Suprapubic skin (tissue), 4 donors: ENCODE results near the gene NRCAM. TPM values are rescaled to one million over a fixed set of nuclear protein-coding genes. Genes with fewer than 3 reads are reported as not detected.
"Not testable (repeated sequence)": the region's sequence is repeated elsewhere in the genome, so short reads cannot be mapped to it uniquely, and the experiment has no call there.

Source experiments
- DNase-seq, 2 donors: peaks; one replicate each; pipeline ENCODE4 v3.0.0-alpha.2; 2019; ENCODE audit warnings: low spot score in 2 of 2
- H3K27ac ChIP-seq: fragments of 200-600 bp; sonication (generic); one replicate; pipeline ENCODE4 v1.5.1; 2019
- H3K27me3 ChIP-seq: fragments of 200-600 bp; sonication (generic); one replicate; pipeline ENCODE4 v1.5.1; 2019
- H3K36me3 ChIP-seq: fragments of 200-600 bp; sonication (generic); one replicate; pipeline ENCODE4 v1.5.1; 2019
- H3K4me1 ChIP-seq: fragments of 200-600 bp; sonication (generic); one replicate; pipeline ENCODE4 v1.5.1; 2019
- H3K4me3 ChIP-seq: fragments of 200-600 bp; sonication (generic); one replicate; pipeline ENCODE4 v1.5.1; 2019; ENCODE audit warnings: mild to moderate bottlenecking
- H3K9me3 ChIP-seq: fragments of 200-600 bp; sonication (generic); one replicate; pipeline ENCODE4 v1.5.1; 2019
- CTCF ChIP-seq, 2 donors: fragments of 200-600 bp in 1 of 2; fragments of 450-650 bp in 1 of 2; sonication (generic) in 1 of 2; IDR thresholded peaks; one replicate each; pipeline ENCODE4 v1.5.1; 2016 to 2019; ENCODE audit warnings: antibody characterized with exemption in 2 of 2, mild to moderate bottlenecking in 1 of 2, moderate library complexity in 1 of 2
- EP300 ChIP-seq: sonication (generic); formaldehyde crosslinking; IDR thresholded peaks from one replicate; pipeline ENCODE4 v1.6.1; 2017; ENCODE audit warnings: antibody characterized with exemption
- POLR2A ChIP-seq, 2 donors: fragments of 450-650 bp; IDR thresholded peaks; one replicate each; pipeline ENCODE4 v1.6.1; 2017; ENCODE audit warnings: antibody characterized with exemption in 2 of 2, mild to moderate bottlenecking in 2 of 2, moderate library complexity in 2 of 2
- POLR2AphosphoS5 ChIP-seq, 3 donors: sonication (generic); formaldehyde crosslinking; IDR thresholded peaks; one replicate each; pipeline ENCODE4 v1.6.1; 2017; ENCODE audit warnings: antibody characterized with exemption in 3 of 3
- WGBS: methylation state at CpG from one replicate; pipeline ENCODE4 v1.1.5; 2018; 5-methylcytosine and 5-hydroxymethylcytosine counted together
- total RNA-seq, 4 donors: library from RNA; depleted of rRNA; stranded (reverse); fragments of >200 nt; gene quantifications; one replicate each; pipeline ENCODE4 v1.1.0, GENCODE V29; 2016

Gene NRCAM
- total RNA-seq, 4 donors from 2014 or later = 2.3 to 7.2 (median 2.8) TPM

- no peak for DNase-seq
- Histone ChIP-seq H3K27me3 (no peaks in the 10 kb centered on the region), H3K9me3 (no peaks in the 10 kb centered on the region), H3K27ac (no peak overlapping the region), H3K4me3 (no peak overlapping the region), H3K4me1 (no peaks in the 10 kb centered on the region), H3K36me3 (peaks cover 5% of the 10 kb centered on the region)
- TF ChIP-seq EP300 (no peak), POLR2A (IDR thresholded peaks at IDR 0.05) (no peak), POLR2AphosphoS5 (IDR thresholded peaks at IDR 0.05) (no peak), CTCF (IDR thresholded peaks at IDR 0.05) (no peak)
- 39% methylated on average over 2 of the region's 2 CpGs for WGBS
Measured at GRCh38 chr7:108467391-108467790, 11.2 kb upstream of the NRCAM start.

- H3K4me3 ChIP-seq, H3K9me3 ChIP-seq, H3K27me3 ChIP-seq, H3K36me3 ChIP-seq, H3K27ac ChIP-seq, H3K4me1 ChIP-seq, DNase-seq: not testable (repeated sequence)
- 81% methylated on average over 2 of the region's 2 CpGs for WGBS
Measured at GRCh38 chr7:108466322-108466721, 10.1 kb upstream of the NRCAM start.

GRCh38 chr7:108464743-108465142 is 8.5 kb upstream of the NRCAM start:
- Histone ChIP-seq H3K27ac (no peak overlapping the region), H3K9me3 (no peaks in the 10 kb centered on the region), H3K4me1 (no peaks in the 10 kb centered on the region), H3K27me3 (no peaks in the 10 kb centered on the region), H3K4me3 (no peak overlapping the region), H3K36me3 (no peaks in the 10 kb centered on the region)
- DNase-seq = no peak
- 95% methylated on average over 2 of the region's 2 CpGs for WGBS
- TF ChIP-seq CTCF (IDR thresholded peaks at IDR 0.05) = no peak
- no peak for TF ChIP-seq POLR2AphosphoS5 (IDR thresholded peaks at IDR 0.05)
- no peak for TF ChIP-seq POLR2A (IDR thresholded peaks at IDR 0.05)
- no peak for TF ChIP-seq EP300

GRCh38 chr7:108463613-108464012 is 7.4 kb upstream of the NRCAM start:
- WGBS = 50% methylated on average over 2 of the region's 2 CpGs
- no peak for DNase-seq
- Histone ChIP-seq H3K27ac (no peak overlapping the region), H3K27me3 (peaks cover 9% of the 10 kb centered on the region), H3K9me3 (no peaks in the 10 kb centered on the region), H3K4me1 (no peaks in the 10 kb centered on the region), H3K4me3 (no peak overlapping the region), H3K36me3 (no peaks in the 10 kb centered on the region)
- TF ChIP-seq CTCF (IDR thresholded peaks at IDR 0.05) (no peak), POLR2AphosphoS5 (IDR thresholded peaks at IDR 0.05) (no peak), POLR2A (IDR thresholded peaks at IDR 0.05) (no peak), EP300 (no peak)

GRCh38 chr7:108461840-108462239 is 5.6 kb upstream of the NRCAM start:
- WGBS = 69% methylated on average over 3 of the region's 3 CpGs
- no peak for DNase-seq
- Histone ChIP-seq H3K4me3 (no peak overlapping the region), H3K9me3 (no peaks in the 10 kb centered on the region), H3K27me3 (peaks cover 27% of the 10 kb centered on the region), H3K36me3 (no peaks in the 10 kb centered on the region), H3K27ac (no peak overlapping the region), H3K4me1 (peaks cover 2% of the 10 kb centered on the region)
- TF ChIP-seq POLR2AphosphoS5 (IDR thresholded peaks at IDR 0.05) (no peak), CTCF (IDR thresholded peaks at IDR 0.05) (no peak), POLR2A (IDR thresholded peaks at IDR 0.05) (no peak), EP300 (no peak)

- H3K36me3 ChIP-seq = no peaks in the 10 kb centered on the region
- H3K4me3 ChIP-seq = no peak overlapping the region
- no peak for DNase-seq
- no peak overlapping the region for H3K27ac ChIP-seq
- no peaks in the 10 kb centered on the region for H3K9me3 ChIP-seq
- peaks cover 11% of the 10 kb centered on the region for H3K4me1 ChIP-seq
- WGBS = no CpG with 5 or more reads among the region's 1 CpG
- peaks cover 36% of the 10 kb centered on the region for H3K27me3 ChIP-seq
- no peak for TF ChIP-seq CTCF (IDR thresholded peaks at IDR 0.05)
- TF ChIP-seq EP300 = no peak
- no peak for TF ChIP-seq POLR2AphosphoS5 (IDR thresholded peaks at IDR 0.05)
- no peak for TF ChIP-seq POLR2A (IDR thresholded peaks at IDR 0.05)
Measured at GRCh38 chr7:108460964-108461363, 4.7 kb upstream of the NRCAM start.
